Measurements from ENCODE around the gene SYNE1.
"Not testable (repeated sequence)": the region's sequence is repeated elsewhere in the genome, so short reads cannot be mapped to it uniquely, and the experiment has no call there.

DNA sequence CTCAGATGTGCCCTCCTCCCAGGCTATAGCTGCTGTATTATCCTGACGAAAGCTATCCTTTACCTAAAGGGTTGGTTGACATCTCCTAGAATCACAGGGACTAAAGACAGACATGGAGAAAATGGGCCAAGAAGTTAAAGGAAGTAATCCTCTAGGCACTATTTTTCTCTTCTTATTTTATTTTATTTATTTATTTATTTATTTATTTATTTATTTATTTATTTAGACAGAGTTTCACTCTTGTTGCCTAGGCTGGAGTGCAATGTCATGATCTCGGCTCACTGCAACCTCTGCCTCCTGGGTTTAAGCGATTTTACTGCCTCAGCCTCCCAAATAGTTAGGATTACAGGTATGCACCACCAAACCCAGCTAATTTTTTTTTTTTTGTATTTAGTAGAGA, 309.0 kb downstream of the SYNE1 start:
- not testable (repeated sequence) for TF ChIP-seq EZH2 (IDR thresholded peaks at IDR 0.05)
- TF ChIP-seq, protein P1, sequence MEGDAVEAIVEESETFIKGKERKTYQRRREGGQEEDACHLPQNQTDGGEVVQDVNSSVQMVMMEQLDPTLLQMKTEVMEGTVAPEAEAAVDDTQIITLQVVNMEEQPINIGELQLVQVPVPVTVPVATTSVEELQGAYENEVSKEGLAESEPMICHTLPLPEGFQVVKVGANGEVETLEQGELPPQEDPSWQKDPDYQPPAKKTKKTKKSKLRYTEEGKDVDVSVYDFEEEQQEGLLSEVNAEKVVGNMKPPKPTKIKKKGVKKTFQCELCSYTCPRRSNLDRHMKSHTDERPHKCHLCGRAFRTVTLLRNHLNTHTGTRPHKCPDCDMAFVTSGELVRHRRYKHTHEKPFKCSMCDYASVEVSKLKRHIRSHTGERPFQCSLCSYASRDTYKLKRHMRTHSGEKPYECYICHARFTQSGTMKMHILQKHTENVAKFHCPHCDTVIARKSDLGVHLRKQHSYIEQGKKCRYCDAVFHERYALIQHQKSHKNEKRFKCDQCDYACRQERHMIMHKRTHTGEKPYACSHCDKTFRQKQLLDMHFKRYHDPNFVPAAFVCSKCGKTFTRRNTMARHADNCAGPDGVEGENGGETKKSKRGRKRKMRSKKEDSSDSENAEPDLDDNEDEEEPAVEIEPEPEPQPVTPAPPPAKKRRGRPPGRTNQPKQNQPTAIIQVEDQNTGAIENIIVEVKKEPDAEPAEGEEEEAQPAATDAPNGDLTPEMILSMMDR (IDR thresholded peaks at IDR 0.05): not testable (repeated sequence)

Data from neural progenitor cell (in vitro differentiated cells).